ENCODE results near the gene PKP1. TPM values are rescaled to one million over a fixed set of nuclear protein-coding genes. Genes with fewer than 3 reads are reported as not detected.

Gene PKP1
- total RNA-seq, 1 donor: under 0.01 TPM

GRCh38 chr1:201364808-201365105 is 81.5 kb downstream of the PKP1 start:
- TF ChIP-seq, protein P1, sequence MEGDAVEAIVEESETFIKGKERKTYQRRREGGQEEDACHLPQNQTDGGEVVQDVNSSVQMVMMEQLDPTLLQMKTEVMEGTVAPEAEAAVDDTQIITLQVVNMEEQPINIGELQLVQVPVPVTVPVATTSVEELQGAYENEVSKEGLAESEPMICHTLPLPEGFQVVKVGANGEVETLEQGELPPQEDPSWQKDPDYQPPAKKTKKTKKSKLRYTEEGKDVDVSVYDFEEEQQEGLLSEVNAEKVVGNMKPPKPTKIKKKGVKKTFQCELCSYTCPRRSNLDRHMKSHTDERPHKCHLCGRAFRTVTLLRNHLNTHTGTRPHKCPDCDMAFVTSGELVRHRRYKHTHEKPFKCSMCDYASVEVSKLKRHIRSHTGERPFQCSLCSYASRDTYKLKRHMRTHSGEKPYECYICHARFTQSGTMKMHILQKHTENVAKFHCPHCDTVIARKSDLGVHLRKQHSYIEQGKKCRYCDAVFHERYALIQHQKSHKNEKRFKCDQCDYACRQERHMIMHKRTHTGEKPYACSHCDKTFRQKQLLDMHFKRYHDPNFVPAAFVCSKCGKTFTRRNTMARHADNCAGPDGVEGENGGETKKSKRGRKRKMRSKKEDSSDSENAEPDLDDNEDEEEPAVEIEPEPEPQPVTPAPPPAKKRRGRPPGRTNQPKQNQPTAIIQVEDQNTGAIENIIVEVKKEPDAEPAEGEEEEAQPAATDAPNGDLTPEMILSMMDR (IDR thresholded peaks at IDR 0.05; ENCODE audit: insufficient read depth, low read length): no peak
- no peak for DNase-seq (ENCODE audit: low read depth)
- no peak overlapping the region for H3K4me3 ChIP-seq (ENCODE audit: low read depth, low read length)

DNA sequence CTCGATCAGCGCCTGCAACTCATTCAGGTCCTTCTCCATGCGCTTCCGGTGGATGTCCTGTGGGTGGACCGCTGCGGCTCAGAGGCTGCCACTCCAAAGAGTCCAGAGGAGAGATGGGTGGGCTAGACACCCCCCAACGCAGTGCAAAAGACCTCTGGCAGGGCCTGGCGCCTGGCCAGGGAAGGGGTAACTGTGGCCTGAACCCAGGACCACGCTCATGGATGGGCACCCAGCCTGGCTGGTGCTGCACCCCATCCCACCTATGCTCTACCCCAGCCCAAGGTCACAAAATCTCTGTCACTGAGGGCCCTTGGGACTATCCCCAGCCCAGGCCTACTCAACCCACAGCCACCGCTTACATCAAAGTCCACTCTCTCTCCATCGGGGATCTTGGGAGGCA is 81.9 kb downstream of the PKP1 start:
- no peak overlapping the region for H3K4me3 ChIP-seq (ENCODE audit: low read depth, low read length)
- DNase-seq (ENCODE audit: low read depth): no peak
- TF ChIP-seq, protein P1 (IDR thresholded peaks at IDR 0.05; ENCODE audit: insufficient read depth, low read length): no peak

- no peak for DNase-seq (ENCODE audit: low read depth)
- no peak overlapping the region for H3K4me3 ChIP-seq (ENCODE audit: low read depth, low read length)
- TF ChIP-seq, protein P1 (IDR thresholded peaks at IDR 0.05; ENCODE audit: insufficient read depth, low read length): no peak
Measured at GRCh38 chr1:201366696-201367095, 83.4 kb downstream of the PKP1 start.

DNA sequence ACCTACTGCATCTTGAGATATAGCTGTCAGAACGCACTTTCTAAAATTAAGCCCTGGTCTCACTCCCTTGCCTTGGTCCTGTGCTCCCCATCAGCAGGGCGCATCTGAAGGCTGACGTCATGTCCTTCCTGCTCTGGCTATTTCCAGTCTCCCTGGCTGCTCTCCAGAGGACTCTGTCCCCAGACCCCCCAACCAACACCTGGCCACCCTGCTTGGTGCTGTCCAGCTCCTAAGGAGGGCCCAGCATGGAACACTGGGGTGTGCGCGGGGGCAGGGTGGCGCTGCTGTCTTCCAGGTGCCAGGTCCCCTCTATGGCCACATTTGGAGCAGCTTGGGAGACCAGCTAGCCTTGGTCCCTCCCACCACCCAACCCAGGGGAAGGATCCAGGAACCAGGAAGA is 85.9 kb downstream of the PKP1 start:
- H3K4me3 ChIP-seq (ENCODE audit: low read depth, low read length): no peak overlapping the region
- no peak for DNase-seq (ENCODE audit: low read depth)
- TF ChIP-seq, protein P1 (IDR thresholded peaks at IDR 0.05; ENCODE audit: insufficient read depth, low read length): no peak

GRCh38 chr1:201370500-201370899 is 87.2 kb downstream of the PKP1 start:
- H3K4me3 ChIP-seq (ENCODE audit: low read depth, low read length): no peak overlapping the region
- TF ChIP-seq, protein P1 (IDR thresholded peaks at IDR 0.05; ENCODE audit: insufficient read depth, low read length): no peak
- DNase-seq (ENCODE audit: low read depth): no peak

- TF ChIP-seq, protein P1 (IDR thresholded peaks at IDR 0.05; ENCODE audit: insufficient read depth, low read length): no peak
- DNase-seq (ENCODE audit: low read depth): peak; percentile 22
- H3K4me3 ChIP-seq (ENCODE audit: low read depth, low read length): no peak overlapping the region
Measured at GRCh38 chr1:201371276-201371675, 88.0 kb downstream of the PKP1 start.

GRCh38 chr1:201371792-201372191 is 88.5 kb downstream of the PKP1 start:
- no peak overlapping the region for H3K4me3 ChIP-seq (ENCODE audit: low read depth, low read length)
- TF ChIP-seq, protein P1 (IDR thresholded peaks at IDR 0.05; ENCODE audit: insufficient read depth, low read length): no peak
- DNase-seq (ENCODE audit: low read depth): no peak
